SHP77 treated with DMSO at 0.1 percent for 48 hours (cell line): ENCODE results near the gene SPRN.
"Not testable (repeated sequence)": the region's sequence is repeated elsewhere in the genome, so short reads cannot be mapped to it uniquely, and the experiment has no call there.

Experiments
- DNase-seq: peaks from one replicate; lab custom pipeline; 2025; lab: John Stamatoyannopoulos, UW

Gene SPRN

GRCh38 chr10:133384071-133384470 is 40.4 kb downstream of the SPRN start:
- DNase-seq = no peak

- no peak for DNase-seq
Measured at GRCh38 chr10:133383551-133383950, 40.9 kb downstream of the SPRN start.

DNA sequence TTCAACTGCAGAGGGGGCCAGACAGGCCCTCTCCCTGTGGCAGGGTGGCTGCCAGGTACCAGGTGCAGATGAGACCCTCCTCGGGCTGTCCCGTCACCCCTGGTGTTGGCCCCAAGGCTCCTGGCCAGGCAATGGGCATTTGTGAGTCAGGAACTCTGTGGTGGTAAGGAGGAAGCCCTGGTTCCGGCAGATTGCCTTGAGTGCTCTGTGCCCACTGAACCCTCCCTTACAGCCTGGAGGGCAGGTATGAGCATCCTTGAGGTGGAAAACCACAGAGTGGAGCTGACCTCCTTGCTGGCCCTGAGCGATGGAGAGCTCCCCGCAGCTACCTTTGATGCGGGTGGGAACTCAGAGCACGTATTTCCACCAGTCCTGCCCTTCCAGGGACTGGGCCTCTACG is 43.4 kb downstream of the SPRN start:
- no peak for DNase-seq

GRCh38 chr10:133379801-133380666 is 44.4 kb downstream of the SPRN start:
- DNase-seq = no peak

DNA sequence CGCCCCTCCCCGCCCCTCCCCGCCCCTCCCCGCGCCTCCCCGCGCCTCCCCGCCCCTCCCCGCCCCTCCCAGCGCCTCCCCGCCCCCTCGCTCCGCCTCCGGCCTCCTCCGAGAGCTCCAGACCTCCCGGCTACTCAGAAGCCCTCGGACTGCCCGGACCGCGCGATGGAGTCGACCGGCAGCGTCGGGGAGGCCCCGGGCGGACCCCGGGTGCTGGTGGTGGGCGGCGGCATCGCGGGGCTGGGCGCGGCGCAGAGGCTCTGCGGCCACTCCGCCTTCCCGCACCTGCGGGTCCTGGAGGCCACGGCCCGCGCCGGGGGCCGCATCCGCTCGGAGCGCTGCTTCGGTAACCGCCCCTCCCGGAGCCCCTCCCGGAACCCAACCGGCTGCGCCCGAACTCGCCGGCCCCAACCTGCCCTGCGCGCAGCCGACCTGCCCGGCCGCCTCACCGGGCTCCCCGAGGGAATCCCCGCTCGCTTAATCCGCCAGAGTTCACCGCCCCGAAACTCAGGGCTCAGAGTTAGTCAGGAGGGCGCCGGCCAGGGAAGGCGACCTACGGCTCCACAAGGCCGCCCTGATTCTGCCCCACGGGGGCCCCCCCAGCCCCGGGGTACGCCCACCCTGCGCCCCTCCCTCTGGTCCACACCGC is 45.1 kb downstream of the SPRN start, which contains the start of gene PAOX:
Gene PAOX, plus strand, starts transcription at position 111 of the 649 bp plus-strand sequence. Its CDS starts 55 bp downstream, at position 166.
- no peak for DNase-seq

- DNase-seq = no peak
Measured at GRCh38 chr10:133378251-133379096, 46.0 kb downstream of the SPRN start.

GRCh38 chr10:133377818-133378250 is 46.6 kb downstream of the SPRN start:
- DNase-seq = no peak

- no peak for DNase-seq
Measured at GRCh38 chr10:133377025-133377817, 47.2 kb downstream of the SPRN start.

- DNase-seq = not testable (repeated sequence)
Measured at GRCh38 chr10:133376183-133376582, 48.2 kb downstream of the SPRN start.

GRCh38 chr10:133375357-133376115 is 48.9 kb downstream of the SPRN start:
- DNase-seq = no peak

GRCh38 chr10:133373174-133374090 is 51.0 kb downstream of the SPRN start, which contains the start of gene ECHS1:
Gene ECHS1, minus strand, starts transcription at chr10:133373354. Its CDS starts 21 bp downstream, at chr10:133373333.
- peak; percentile 80 for DNase-seq

GRCh38 chr10:133372507-133372906 is 51.9 kb downstream of the SPRN start:
- no peak for DNase-seq
